Measurements from ENCODE around the gene NSUN6. TPM values are rescaled to one million over a fixed set of nuclear protein-coding genes. Genes with fewer than 3 reads are reported as not detected.

NSUN6 gene
- total and polyA plus RNA-seq, 2 donors (not counting 1 experiment from before 2014, with no cell fraction given): 4.2 to 9.4 TPM

- Histone ChIP-seq H3K79me2 (ENCODE audit: control insufficient read depth, insufficient read depth, low read length) (no peaks in the 10 kb centered on the region), H4K20me1 (ENCODE audit: control insufficient read depth, extremely low read depth, insufficient read depth, low read length) (no peaks in the 10 kb centered on the region), H3K27ac (ENCODE audit: insufficient read depth, low read length) (no peak overlapping the region), H3K4me1 (ENCODE audit: control insufficient read depth, extremely low read depth, insufficient read depth, low read length) (no peaks in the 10 kb centered on the region), H3K4me2 (ENCODE audit: extremely low read depth, insufficient read depth, low read length) (no peak overlapping the region), H3K4me3 (replicated peaks in 1 of 4; ENCODE audit: control extremely low read depth in 1 of 4, insufficient read depth in 1 of 4, low read depth in 3 of 4, low read length in 4 of 4) (no peak overlapping the region), H3K9me3 (ENCODE audit: control insufficient read depth, insufficient read depth, low read depth, low read length) (no peaks in the 10 kb centered on the region), H2AFZ (ENCODE audit: low read length) (no peak overlapping the region), H3K27me3 (ENCODE audit: control insufficient read depth, insufficient read depth, low read length) (no peaks in the 10 kb centered on the region), H3K9ac (ENCODE audit: insufficient read depth, low read length) (no peak overlapping the region), H3K36me3 (ENCODE audit: control insufficient read depth, insufficient read depth, low read length) (no peaks in the 10 kb centered on the region)
- peak in 1 of 2 donors; percentile 34 for DNase-seq (ENCODE audit: low read depth in 2 of 2)
- TF ChIP-seq CTCF (conservative IDR thresholded peaks at IDR 0.05 in 1 of 2, IDR thresholded peaks at IDR 0.05 in 1 of 2; ENCODE audit: low read depth in 1 of 2, low read length in 2 of 2) (peak in 1 of 2 donors; percentile 7), EZH2 (IDR thresholded peaks at IDR 0.05; ENCODE audit: low read length, missing control alignments) (no peak)
Measured at GRCh38 chr10:18583575-18584270, 67.7 kb downstream of the NSUN6 start.

- Histone ChIP-seq H3K79me2 (ENCODE audit: control insufficient read depth, insufficient read depth, low read length) (no peaks in the 10 kb centered on the region), H3K27ac (ENCODE audit: insufficient read depth, low read length) (no peak overlapping the region), H2AFZ (ENCODE audit: low read length) (no peak overlapping the region), H3K4me3 (replicated peaks in 1 of 4; ENCODE audit: control extremely low read depth in 1 of 4, insufficient read depth in 1 of 4, low read depth in 3 of 4, low read length in 4 of 4) (no peak overlapping the region), H3K9ac (ENCODE audit: insufficient read depth, low read length) (no peak overlapping the region), H3K27me3 (ENCODE audit: control insufficient read depth, insufficient read depth, low read length) (no peaks in the 10 kb centered on the region), H4K20me1 (ENCODE audit: control insufficient read depth, extremely low read depth, insufficient read depth, low read length) (no peaks in the 10 kb centered on the region), H3K4me1 (ENCODE audit: control insufficient read depth, extremely low read depth, insufficient read depth, low read length) (no peaks in the 10 kb centered on the region), H3K36me3 (ENCODE audit: control insufficient read depth, insufficient read depth, low read length) (no peaks in the 10 kb centered on the region), H3K4me2 (ENCODE audit: extremely low read depth, insufficient read depth, low read length) (no peak overlapping the region), H3K9me3 (ENCODE audit: control insufficient read depth, insufficient read depth, low read depth, low read length) (no peaks in the 10 kb centered on the region)
- TF ChIP-seq EZH2 (IDR thresholded peaks at IDR 0.05; ENCODE audit: low read length, missing control alignments) (no peak), CTCF (conservative IDR thresholded peaks at IDR 0.05 in 1 of 2, IDR thresholded peaks at IDR 0.05 in 1 of 2; ENCODE audit: low read depth in 1 of 2, low read length in 2 of 2) (no peak)
- peak in 1 of 2 donors; percentile 52 for DNase-seq (ENCODE audit: low read depth in 2 of 2)
Measured at GRCh38 chr10:18582803-18583202, 68.6 kb downstream of the NSUN6 start.

GRCh38 chr10:18577823-18578685, 73.3 kb downstream of the NSUN6 start:
- H2AFZ ChIP-seq (ENCODE audit: low read length): no peak overlapping the region
- no peak for TF ChIP-seq CTCF (conservative IDR thresholded peaks at IDR 0.05 in 1 of 2, IDR thresholded peaks at IDR 0.05 in 1 of 2; ENCODE audit: low read depth in 1 of 2, low read length in 2 of 2)
- TF ChIP-seq EZH2 (IDR thresholded peaks at IDR 0.05; ENCODE audit: low read length, missing control alignments): no peak
- no peaks in the 10 kb centered on the region for H4K20me1 ChIP-seq (ENCODE audit: control insufficient read depth, extremely low read depth, insufficient read depth, low read length)
- H3K79me2 ChIP-seq (ENCODE audit: control insufficient read depth, insufficient read depth, low read length): no peaks in the 10 kb centered on the region
- H3K27me3 ChIP-seq (ENCODE audit: control insufficient read depth, insufficient read depth, low read length): no peaks in the 10 kb centered on the region
- no peak overlapping the region for H3K4me2 ChIP-seq (ENCODE audit: extremely low read depth, insufficient read depth, low read length)
- H3K4me3 ChIP-seq (replicated peaks in 1 of 4; ENCODE audit: control extremely low read depth in 1 of 4, insufficient read depth in 1 of 4, low read depth in 3 of 4, low read length in 4 of 4): no peak overlapping the region
- H3K27ac ChIP-seq (ENCODE audit: insufficient read depth, low read length): no peak overlapping the region
- DNase-seq (ENCODE audit: low read depth in 2 of 2): no peak
- H3K9me3 ChIP-seq (ENCODE audit: control insufficient read depth, insufficient read depth, low read depth, low read length): no peaks in the 10 kb centered on the region
- H3K9ac ChIP-seq (ENCODE audit: insufficient read depth, low read length): no peak overlapping the region
- no peaks in the 10 kb centered on the region for H3K36me3 ChIP-seq (ENCODE audit: control insufficient read depth, insufficient read depth, low read length)
- no peaks in the 10 kb centered on the region for H3K4me1 ChIP-seq (ENCODE audit: control insufficient read depth, extremely low read depth, insufficient read depth, low read length)

Measured in fibroblast of lung (primary cell).